GM18517 (cell line): Measurements from ENCODE around the gene CCDC159.

Source experiments
- ATAC-seq: cut with Tn5 transposase; IDR thresholded peaks from one replicate; pipeline ENCODE4 v1.9.1; 2021; ENCODE audit warnings: mild to moderate bottlenecking, moderate library complexity; ENCODE audit not compliant: unreplicated experiment

The CCDC159 gene

GRCh38 chr19:11387162-11388034 lies 41.1 kb downstream of the CCDC159 start:
- no peak for ATAC-seq

DNA sequence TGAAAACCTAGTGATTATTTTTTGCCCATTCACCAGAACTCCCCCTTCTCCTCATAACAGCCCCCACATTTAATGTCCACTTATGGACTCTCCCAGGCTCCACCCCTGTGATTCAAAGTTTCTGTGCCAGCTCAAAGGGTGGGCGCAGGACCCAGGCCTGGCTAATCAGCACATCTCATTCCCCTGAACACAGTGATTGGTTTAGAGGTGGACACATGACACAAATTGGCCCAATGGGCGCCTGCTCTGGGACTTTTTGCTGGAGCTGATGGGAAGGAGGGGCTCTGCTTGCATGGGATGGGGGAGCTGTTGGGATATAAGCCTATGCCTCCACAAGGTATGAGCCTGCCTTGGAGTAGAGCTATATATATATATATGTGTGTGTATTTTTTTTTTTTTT lies 44.0 kb downstream of the CCDC159 start:
- no peak for ATAC-seq

DNA sequence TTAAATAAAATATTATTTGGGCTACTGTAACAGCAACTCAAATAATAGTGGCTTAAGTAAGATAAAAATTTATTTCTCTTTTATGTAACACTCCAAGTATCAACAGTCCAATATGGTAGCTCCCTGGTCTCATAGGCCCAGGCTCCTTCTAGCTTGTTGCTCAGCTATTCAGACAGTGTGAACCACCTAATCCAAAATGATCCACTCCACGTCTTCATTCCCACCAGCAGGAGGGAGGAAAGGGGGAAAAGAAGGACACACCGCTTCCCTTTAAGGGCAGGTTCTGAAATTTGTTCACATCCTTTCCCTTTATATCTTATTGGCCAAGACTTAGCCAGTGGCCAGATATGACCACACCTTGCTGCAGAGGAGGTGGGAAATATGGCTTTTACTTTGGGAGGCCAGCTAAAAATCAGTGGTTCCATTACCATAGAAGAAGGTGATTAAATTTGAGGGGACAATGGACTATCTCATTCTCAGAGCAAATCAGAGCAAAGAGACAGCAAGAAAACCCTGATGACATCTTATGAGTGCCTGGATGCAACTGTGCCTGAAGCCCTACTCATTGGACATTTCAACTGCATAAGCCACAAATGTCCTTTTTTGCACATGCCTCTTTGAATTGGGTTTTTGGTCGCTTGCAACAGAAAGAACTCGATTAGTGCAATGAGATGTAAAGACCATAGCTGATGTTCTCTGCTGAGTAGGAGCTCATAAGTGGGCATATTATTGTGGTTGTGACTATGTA lies 44.8 kb downstream of the CCDC159 start:
- ATAC-seq, result no peak

DNA sequence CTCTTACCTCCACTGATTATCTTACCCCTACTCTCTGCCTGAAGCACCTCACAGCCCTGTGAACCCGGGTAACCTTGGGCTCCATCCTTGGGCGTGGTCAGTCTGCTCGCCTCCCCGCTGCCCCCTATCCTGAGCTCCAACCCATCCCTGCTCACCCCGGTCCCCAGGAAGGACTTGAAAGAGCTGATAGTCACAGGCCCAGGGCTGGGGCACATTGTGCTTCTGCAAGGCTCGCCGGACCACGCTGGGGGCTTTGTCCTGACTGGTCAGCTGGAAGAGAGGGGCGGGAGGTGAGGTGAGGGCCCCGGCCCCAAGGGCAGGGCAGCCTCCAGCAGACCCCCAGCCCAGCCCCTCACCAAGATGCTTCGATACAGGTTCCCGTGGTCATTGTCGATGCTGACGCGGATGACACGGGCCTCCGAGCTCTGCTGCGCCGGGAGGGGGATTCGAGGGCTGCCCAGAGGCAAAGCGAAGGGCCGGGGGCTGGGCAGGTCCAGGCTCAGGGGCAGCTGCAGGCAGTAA lies 50.8 kb downstream of the CCDC159 start:
- ATAC-seq, result no peak

DNA sequence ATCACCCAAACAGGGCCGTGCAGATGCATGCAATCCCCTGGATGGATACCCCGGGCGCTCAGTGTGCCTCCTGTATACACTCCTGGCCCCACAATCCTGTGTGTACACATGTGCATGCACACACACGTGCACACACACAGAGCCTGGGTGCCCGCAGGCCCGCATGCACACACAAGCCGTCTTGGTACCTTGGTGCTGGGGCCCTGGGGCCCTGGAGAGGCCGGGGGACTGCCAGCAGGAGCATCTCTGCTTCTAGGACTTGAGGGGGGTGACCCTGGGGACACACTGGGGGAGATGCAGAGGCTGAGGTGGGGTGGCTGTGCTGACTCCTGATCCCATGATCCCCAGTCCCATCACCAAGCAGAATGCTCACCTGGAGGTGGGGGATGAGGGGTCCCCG lies 53.3 kb downstream of the CCDC159 start:
- ATAC-seq, result no peak

DNA sequence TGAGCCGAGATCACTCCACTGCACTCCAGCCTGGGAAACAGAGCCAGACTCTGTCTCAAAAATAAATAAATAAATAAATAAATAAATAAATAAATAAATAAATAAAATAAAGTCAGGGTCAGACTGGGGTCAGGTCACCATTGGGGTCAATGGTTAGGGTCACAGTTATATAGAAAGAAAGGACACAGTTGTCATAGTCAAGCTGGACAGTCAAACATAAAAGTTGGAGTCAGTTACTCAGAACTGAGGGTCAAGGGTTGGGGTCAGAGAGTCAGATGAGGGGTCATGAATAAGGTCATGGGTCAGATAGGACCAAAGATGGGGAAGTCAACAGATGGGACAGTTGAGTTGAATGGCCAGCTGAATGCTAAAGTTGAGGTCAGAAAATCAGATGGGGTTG lies 54.5 kb downstream of the CCDC159 start:
- ATAC-seq, result no peak

GRCh38 chr19:11401808-11402543 lies 55.7 kb downstream of the CCDC159 start:
- ATAC-seq, result no peak
